ENCODE data around the gene GARRE1.
"Not testable (repeated sequence)": the region's sequence is repeated elsewhere in the genome, so short reads cannot be mapped to it uniquely, and the experiment has no call there.

Gene GARRE1

GRCh38 chr19:34254046-34254697 is at the start of gene GARRE1:
TSS of gene GARRE1 (plus strand) at chr19:34254554. CDS start at chr19:34300474, 45,920 bp downstream.
- no peaks in the 10 kb centered on the region for H3K36me3 ChIP-seq (ENCODE audit: insufficient read depth, low read length)
- H3K4me3 ChIP-seq, result peak within 1 kb of the TSS; percentile 90
- H3K9me3 ChIP-seq (ENCODE audit: low read depth, low read length), result no peaks in the 10 kb centered on the region
- no peak for DNase-seq (ENCODE audit: low read depth, low spot score)
- H3K9ac ChIP-seq (ENCODE audit: insufficient read length), result peak within 1 kb of the TSS; percentile 82
- no peak for TF ChIP-seq EZH2 (IDR thresholded peaks at IDR 0.05)
- TF ChIP-seq POLR2AphosphoS5 (IDR thresholded peaks at IDR 0.05; ENCODE audit: borderline replicate concordance, low read depth, low read length), result peak; percentile 80
- H3K27ac ChIP-seq, result 0 out of 2 replicates have a peak within 1 kb of the TSS, but pooled peaks have one; percentile 46

DNA sequence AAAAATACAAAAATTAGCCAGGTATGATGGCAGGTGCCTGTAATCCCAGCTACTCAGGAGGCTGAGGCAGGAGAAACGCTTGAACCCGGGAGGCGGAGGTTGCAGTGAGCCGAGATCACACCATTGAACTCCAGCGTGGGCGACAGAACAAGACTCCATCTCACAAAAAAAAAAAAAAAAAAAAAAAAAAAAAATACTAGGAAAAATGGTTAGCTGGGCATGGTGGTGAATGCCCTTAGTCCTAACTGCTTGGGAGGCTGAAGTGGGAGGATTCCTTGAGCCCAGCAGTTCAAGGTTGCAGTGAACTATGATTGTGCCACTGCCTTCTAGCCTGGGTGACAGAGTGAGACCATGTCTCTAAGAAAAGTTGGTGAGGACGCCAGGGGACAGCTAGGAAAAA is 49.0 kb upstream of the GARRE1 start:
- not testable (repeated sequence) for H3K9ac ChIP-seq (ENCODE audit: insufficient read length); H3K27ac ChIP-seq; DNase-seq (ENCODE audit: low read depth, low spot score); H3K9me3 ChIP-seq (ENCODE audit: low read depth, low read length); H3K4me3 ChIP-seq
- H3K36me3 ChIP-seq (ENCODE audit: insufficient read depth, low read length), result peaks cover 62% of the 10 kb centered on the region

GRCh38 chr19:34208291-34208884 is 46.0 kb upstream of the GARRE1 start:
- peaks cover 60% of the 10 kb centered on the region for H3K36me3 ChIP-seq (ENCODE audit: insufficient read depth, low read length)
- DNase-seq (ENCODE audit: low read depth, low spot score), result no peak
- H3K27ac ChIP-seq, result no peak overlapping the region
- TF ChIP-seq EZH2 (IDR thresholded peaks at IDR 0.05), result no peak
- no peak for TF ChIP-seq FOXP2 (optimal IDR thresholded peaks at IDR 0.05; ENCODE audit: control extremely low read depth, extremely low read length, insufficient read depth)
- no peak for TF ChIP-seq POLR2AphosphoS5 (IDR thresholded peaks at IDR 0.05; ENCODE audit: borderline replicate concordance, low read depth, low read length)
- H3K9me3 ChIP-seq (ENCODE audit: low read depth, low read length), result no peaks in the 10 kb centered on the region
- no peak overlapping the region for H3K9ac ChIP-seq (ENCODE audit: insufficient read length)
- H3K4me3 ChIP-seq, result no peak overlapping the region

DNA sequence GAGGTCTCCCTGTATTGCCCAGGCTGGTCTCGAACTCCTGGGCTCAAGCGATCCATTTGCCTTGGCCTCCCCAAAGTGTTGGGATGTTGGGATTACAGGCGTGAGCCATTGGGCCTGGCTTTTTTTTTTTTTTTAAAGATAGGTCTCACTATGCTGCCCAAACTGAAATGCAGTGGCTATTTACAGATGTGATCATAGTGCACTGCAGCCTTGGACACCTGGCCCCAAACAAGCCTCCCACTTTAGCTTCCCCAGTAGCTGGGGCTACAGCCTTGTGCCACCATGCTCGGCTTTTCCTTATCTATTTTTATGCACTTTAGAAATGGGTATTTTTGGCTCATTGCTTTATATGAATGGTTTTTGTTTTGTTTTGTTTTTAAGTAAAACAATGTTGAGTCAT is 44.6 kb upstream of the GARRE1 start:
- peaks cover 52% of the 10 kb centered on the region for H3K36me3 ChIP-seq (ENCODE audit: insufficient read depth, low read length)
- no peak for TF ChIP-seq POLR2AphosphoS5 (IDR thresholded peaks at IDR 0.05; ENCODE audit: borderline replicate concordance, low read depth, low read length)
- TF ChIP-seq EZH2 (IDR thresholded peaks at IDR 0.05), result no peak
- no peak for TF ChIP-seq FOXP2 (optimal IDR thresholded peaks at IDR 0.05; ENCODE audit: control extremely low read depth, extremely low read length, insufficient read depth)

DNA sequence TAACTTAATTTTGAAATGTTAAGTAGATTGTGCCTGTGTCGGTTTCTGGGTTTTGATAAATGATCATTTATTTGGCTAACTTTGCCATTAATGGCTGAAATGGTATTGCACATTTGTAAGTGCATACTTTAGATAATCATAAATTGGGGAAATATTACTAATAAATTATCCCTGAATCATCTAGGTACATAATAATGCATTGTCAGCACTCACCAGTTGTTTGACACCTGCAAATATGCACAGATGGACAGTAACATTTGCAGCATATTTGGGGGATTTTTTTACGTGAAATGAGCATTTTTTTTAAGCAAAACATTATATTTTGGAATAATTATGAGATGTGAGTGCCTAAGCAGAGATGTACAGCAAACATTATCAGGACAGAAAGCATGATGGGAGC is 41.1 kb upstream of the GARRE1 start:
- no peak for DNase-seq (ENCODE audit: low read depth, low spot score)
- H3K9ac ChIP-seq (ENCODE audit: insufficient read length), result no peak overlapping the region
- no peak for TF ChIP-seq EZH2 (IDR thresholded peaks at IDR 0.05)
- no peak for TF ChIP-seq FOXP2 (optimal IDR thresholded peaks at IDR 0.05; ENCODE audit: control extremely low read depth, extremely low read length, insufficient read depth)
- no peak for TF ChIP-seq POLR2AphosphoS5 (IDR thresholded peaks at IDR 0.05; ENCODE audit: borderline replicate concordance, low read depth, low read length)
- no peak overlapping the region for H3K27ac ChIP-seq
- H3K36me3 ChIP-seq (ENCODE audit: insufficient read depth, low read length), result peaks cover 58% of the 10 kb centered on the region
- no peak overlapping the region for H3K4me3 ChIP-seq
- H3K9me3 ChIP-seq (ENCODE audit: low read depth, low read length), result no peaks in the 10 kb centered on the region

More for the DNA sequence above, 44.6 kb upstream of the GARRE1 start:
- no peak for DNase-seq (ENCODE audit: low read depth, low spot score)
- Histone ChIP-seq H3K27ac (no peak overlapping the region), H3K9ac (ENCODE audit: insufficient read length) (no peak overlapping the region), H3K4me3 (no peak overlapping the region), H3K9me3 (ENCODE audit: low read depth, low read length) (no peaks in the 10 kb centered on the region)

GRCh38 chr19:34214040-34214439 is 40.3 kb upstream of the GARRE1 start:
- Histone ChIP-seq H3K4me3 (no peak overlapping the region), H3K27ac (no peak overlapping the region), H3K36me3 (ENCODE audit: insufficient read depth, low read length) (peaks cover 60% of the 10 kb centered on the region), H3K9me3 (ENCODE audit: low read depth, low read length) (no peaks in the 10 kb centered on the region), H3K9ac (ENCODE audit: insufficient read length) (no peak overlapping the region)
- no peak for DNase-seq (ENCODE audit: low read depth, low spot score)
- no peak for TF ChIP-seq POLR2AphosphoS5 (IDR thresholded peaks at IDR 0.05; ENCODE audit: borderline replicate concordance, low read depth, low read length)
- TF ChIP-seq FOXP2 (optimal IDR thresholded peaks at IDR 0.05; ENCODE audit: control extremely low read depth, extremely low read length, insufficient read depth), result no peak
- TF ChIP-seq EZH2 (IDR thresholded peaks at IDR 0.05), result no peak

GRCh38 chr19:34215006-34215665 is 39.2 kb upstream of the GARRE1 start:
- Histone ChIP-seq H3K4me3 (no peak overlapping the region), H3K9ac (ENCODE audit: insufficient read length) (no peak overlapping the region), H3K9me3 (ENCODE audit: low read depth, low read length) (no peaks in the 10 kb centered on the region), H3K27ac (no peak overlapping the region), H3K36me3 (ENCODE audit: insufficient read depth, low read length) (peaks cover 59% of the 10 kb centered on the region)
- no peak for DNase-seq (ENCODE audit: low read depth, low spot score)
- no peak for TF ChIP-seq POLR2AphosphoS5 (IDR thresholded peaks at IDR 0.05; ENCODE audit: borderline replicate concordance, low read depth, low read length)
- TF ChIP-seq FOXP2 (optimal IDR thresholded peaks at IDR 0.05; ENCODE audit: control extremely low read depth, extremely low read length, insufficient read depth), result no peak
- no peak for TF ChIP-seq EZH2 (IDR thresholded peaks at IDR 0.05)

- Histone ChIP-seq H3K36me3 (ENCODE audit: insufficient read depth, low read length) (peaks cover 60% of the 10 kb centered on the region), H3K9me3 (ENCODE audit: low read depth, low read length) (no peaks in the 10 kb centered on the region), H3K4me3 (no peak overlapping the region), H3K27ac (no peak overlapping the region), H3K9ac (ENCODE audit: insufficient read length) (no peak overlapping the region)
- no peak for DNase-seq (ENCODE audit: low read depth, low spot score)
- no peak for TF ChIP-seq FOXP2 (optimal IDR thresholded peaks at IDR 0.05; ENCODE audit: control extremely low read depth, extremely low read length, insufficient read depth)
- no peak for TF ChIP-seq EZH2 (IDR thresholded peaks at IDR 0.05)
Measured at GRCh38 chr19:34215666-34216038, 38.7 kb upstream of the GARRE1 start.

GRCh38 chr19:34216745-34217219 is 37.6 kb upstream of the GARRE1 start:
- Histone ChIP-seq H3K36me3 (ENCODE audit: insufficient read depth, low read length) (peaks cover 60% of the 10 kb centered on the region), H3K27ac (peak overlapping the region; percentile 35; the same call in 1 of the 2 replicates)
- DNase-seq (ENCODE audit: low read depth, low spot score); H3K4me3 ChIP-seq; H3K9me3 ChIP-seq (ENCODE audit: low read depth, low read length); H3K9ac ChIP-seq (ENCODE audit: insufficient read length): not testable (repeated sequence)
